NB4 (cell line): ENCODE measurements around the gene GRAMD4.

ENCODE experiments used
- DNase-seq: peaks from one replicate; pipeline ENCODE4 v3.0.0; 2010; ENCODE audit warnings: low read depth
- H3K4me3 ChIP-seq: one replicate; pipeline ENCODE4 v1.5.1; 2011; ENCODE audit warnings: mild to moderate bottlenecking, low read depth, low read length, moderate library complexity
- MYC ChIP-seq: IDR thresholded peaks from 2 replicates; pipeline ENCODE4 v1.6.1; 2011; ENCODE audit warnings: low read depth, low read length
- POLR2A ChIP-seq: IDR thresholded peaks from 2 replicates; pipeline ENCODE4 v1.6.1; 2011; ENCODE audit warnings: mild to moderate bottlenecking; ENCODE audit not compliant: insufficient read length; ENCODE audit errors: extremely low read depth
- TF ChIP-seq, protein P1 (sequence below): IDR thresholded peaks from 2 replicates; pipeline ENCODE4 v1.6.1; 2011; ENCODE audit warnings: low read depth, low read length
- TF ChIP-seq, protein P2 (sequence below): IDR thresholded peaks from one replicate; pipeline ENCODE4 v1.5.1; 2012; ENCODE audit warnings: low read depth, low read length

The GRAMD4 gene

DNA sequence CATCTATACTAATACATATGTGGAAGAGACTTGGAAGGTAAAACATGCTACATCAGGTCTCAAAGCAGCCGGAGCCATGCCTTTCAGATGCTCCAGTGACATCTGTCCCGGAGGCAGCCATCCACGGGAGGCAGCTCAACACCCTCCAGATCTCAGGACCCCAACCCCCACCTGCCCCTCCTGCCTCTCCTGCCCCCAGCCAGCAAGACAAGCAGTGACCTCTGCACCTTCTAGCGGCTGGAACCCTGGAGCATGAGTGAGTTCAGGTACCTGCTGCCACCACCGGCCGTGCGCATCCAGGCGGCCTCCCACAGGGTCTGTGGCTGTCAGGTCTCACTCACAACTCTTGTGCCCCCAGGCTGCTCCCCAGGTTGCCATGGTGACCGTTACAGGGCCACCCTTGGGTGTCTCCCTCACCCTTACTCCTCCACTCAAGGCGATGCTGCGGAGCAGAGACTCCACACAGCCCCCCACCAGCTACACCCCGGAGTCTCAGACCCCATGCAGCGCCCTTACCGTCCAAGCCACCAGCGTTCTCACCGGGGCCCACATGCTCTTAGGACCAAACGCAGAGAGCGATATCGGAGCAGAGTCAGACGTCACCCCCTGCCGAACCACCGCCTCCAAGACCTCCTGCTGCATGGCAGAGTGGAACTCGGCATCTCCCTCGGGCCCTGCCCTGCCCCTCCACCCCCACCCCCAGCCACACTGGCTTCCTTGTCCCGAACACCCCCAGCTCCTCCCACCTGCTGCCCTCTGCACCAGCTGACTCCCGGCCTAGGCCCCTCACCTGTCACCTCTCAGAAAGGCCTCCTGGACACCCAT lies 83.2 kb downstream of the GRAMD4 start:
- TF ChIP-seq, protein P1, sequence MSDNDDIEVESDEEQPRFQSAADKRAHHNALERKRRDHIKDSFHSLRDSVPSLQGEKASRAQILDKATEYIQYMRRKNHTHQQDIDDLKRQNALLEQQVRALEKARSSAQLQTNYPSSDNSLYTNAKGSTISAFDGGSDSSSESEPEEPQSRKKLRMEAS = no peak
- no peak for TF ChIP-seq POLR2A
- no peak for TF ChIP-seq MYC
- TF ChIP-seq, protein P2, sequence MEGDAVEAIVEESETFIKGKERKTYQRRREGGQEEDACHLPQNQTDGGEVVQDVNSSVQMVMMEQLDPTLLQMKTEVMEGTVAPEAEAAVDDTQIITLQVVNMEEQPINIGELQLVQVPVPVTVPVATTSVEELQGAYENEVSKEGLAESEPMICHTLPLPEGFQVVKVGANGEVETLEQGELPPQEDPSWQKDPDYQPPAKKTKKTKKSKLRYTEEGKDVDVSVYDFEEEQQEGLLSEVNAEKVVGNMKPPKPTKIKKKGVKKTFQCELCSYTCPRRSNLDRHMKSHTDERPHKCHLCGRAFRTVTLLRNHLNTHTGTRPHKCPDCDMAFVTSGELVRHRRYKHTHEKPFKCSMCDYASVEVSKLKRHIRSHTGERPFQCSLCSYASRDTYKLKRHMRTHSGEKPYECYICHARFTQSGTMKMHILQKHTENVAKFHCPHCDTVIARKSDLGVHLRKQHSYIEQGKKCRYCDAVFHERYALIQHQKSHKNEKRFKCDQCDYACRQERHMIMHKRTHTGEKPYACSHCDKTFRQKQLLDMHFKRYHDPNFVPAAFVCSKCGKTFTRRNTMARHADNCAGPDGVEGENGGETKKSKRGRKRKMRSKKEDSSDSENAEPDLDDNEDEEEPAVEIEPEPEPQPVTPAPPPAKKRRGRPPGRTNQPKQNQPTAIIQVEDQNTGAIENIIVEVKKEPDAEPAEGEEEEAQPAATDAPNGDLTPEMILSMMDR = no peak
- DNase-seq = no peak
- no peak overlapping the region for H3K4me3 ChIP-seq

DNA sequence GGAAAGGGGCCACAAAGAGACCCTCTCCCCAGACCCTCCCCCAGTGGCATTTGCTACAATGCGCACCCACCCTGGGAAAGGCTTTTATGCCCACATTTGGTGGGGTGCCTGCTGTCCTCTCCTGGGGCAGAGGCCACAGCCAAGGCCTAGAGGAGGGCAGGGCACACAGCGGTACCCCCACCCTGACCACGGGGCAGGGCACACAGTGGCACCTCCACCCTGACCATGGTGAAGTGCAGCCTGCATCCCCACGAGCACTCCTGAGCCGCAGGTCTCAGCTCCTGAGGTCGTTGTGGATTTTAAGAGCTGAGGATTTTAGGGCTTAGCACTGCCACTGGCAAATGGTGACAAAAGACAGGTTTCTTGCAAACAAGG lies 83.8 kb downstream of the GRAMD4 start:
- H3K4me3 ChIP-seq = no peak overlapping the region
- DNase-seq = no peak
- no peak for TF ChIP-seq POLR2A
- TF ChIP-seq, protein P1 = no peak

DNA sequence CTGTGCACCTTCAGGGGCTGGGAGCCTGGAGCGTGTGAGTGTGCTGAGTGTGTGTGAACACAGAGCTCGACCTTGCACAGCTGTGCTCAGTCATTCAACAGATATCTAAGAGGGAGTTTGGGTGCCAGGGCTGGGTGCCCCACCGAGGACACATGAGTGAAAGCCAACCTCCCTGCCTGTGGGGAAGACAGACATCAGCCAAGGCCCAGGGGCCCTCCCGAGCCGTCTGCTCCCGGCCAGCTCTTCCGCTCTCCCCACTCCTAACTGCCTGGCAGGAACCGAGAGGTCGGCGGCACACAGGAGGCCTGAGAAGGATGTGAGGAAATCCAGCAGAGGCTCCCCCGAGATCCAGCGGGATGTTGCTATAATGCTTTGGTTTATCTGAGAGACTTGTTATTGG lies 85.9 kb downstream of the GRAMD4 start:
- no peak overlapping the region for H3K4me3 ChIP-seq
- TF ChIP-seq, protein P1 = no peak
- TF ChIP-seq POLR2A (no peak), MYC (no peak)
- TF ChIP-seq, protein P2 = no peak
- DNase-seq = no peak

DNA sequence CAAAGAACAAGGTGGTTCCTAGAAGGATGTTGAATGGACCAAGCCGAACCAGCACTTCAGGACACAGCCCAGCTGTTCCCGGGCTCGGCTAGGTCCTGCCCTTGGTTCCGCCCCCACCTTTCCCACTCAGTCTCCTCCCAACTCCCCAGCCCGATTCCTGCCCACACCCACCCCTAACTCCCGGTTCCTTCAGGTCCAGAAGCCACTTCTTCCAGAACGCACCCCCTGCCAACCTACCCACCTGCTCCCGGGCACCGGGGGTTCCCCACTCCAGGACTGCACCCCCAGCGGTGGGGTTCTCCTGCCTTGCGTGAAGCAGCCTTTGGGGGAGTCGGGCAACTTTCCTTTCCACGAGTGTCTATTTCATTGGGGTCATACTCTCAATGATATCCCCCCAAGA lies 87.1 kb downstream of the GRAMD4 start:
- H3K4me3 ChIP-seq = no peak overlapping the region
- TF ChIP-seq POLR2A = no peak
- no peak for TF ChIP-seq MYC
- TF ChIP-seq, protein P2 = no peak
- TF ChIP-seq, protein P1 = no peak
- no peak for DNase-seq

DNA sequence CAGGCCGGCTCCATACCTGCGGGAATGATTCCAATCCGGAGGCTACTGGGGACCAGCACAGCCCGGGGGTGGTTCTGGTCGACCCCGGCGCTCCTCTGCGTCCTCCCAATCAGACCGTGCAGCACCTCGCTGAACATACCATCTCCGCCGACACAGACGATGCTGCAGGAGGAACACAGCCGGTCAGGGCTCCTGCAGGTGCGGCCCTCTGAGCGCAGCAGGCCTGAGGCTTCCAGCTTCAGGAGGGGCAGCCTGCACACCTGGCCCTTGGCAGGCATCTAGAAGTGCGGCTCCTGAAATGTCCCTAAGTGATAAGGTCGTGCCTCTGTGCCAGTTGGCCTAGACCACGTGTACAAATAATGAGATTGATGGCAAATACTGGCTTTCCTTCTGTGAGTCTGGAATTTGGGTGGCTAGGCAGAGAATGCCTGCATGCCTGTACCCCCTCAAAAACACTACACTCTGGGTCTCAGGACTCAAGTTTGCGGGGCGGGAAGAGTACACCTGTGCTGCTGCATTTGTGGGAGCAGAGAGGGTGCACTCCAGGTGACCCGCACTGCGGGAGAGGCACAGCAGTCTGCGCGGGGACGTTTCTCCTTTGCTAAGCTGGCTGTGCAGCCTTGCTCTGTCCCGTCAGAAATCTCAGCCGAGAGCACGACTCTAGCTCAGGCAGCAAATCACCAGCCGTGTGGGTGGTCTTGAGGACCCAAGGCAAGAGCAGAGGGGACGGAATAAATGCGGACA lies 87.8 kb downstream of the GRAMD4 start:
- no peak overlapping the region for H3K4me3 ChIP-seq
- TF ChIP-seq MYC = no peak
- TF ChIP-seq, protein P1 = no peak
- TF ChIP-seq, protein P2 = no peak
- TF ChIP-seq POLR2A = no peak
- DNase-seq = no peak

DNA sequence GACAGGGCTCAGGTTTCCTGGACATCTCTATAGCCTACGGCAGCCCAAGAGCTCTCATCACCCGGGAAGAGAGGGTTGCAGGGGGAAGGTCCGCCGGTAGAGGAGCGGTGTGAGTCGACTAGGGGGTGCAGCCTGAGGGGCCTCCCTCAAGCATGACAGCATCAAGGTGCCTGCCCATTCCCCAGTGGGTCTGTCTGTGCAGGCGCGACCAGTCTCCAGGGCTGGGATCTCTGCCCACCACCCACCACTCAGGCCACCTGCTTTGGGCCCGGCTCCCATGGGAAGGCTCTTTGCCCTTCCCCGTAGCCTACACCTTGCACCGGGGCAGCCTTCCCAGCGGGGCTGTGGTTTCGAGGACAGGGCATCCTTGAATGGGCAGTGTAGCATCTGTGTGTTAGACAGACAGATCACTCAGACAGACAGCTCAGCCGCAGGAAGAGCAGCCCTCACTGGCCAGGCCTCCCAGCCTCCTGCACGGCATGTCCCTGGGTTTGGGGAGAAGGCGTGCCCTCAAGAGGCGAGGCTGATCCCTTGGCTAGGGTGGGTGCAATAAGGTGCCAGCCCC lies 88.7 kb downstream of the GRAMD4 start:
- no peak overlapping the region for H3K4me3 ChIP-seq
- DNase-seq = no peak
- TF ChIP-seq, protein P1 = no peak
- TF ChIP-seq MYC (no peak), POLR2A (no peak)
- TF ChIP-seq, protein P2 = no peak
